ENCODE measurements around the gene CXCR2.

The CXCR2 gene

GRCh38 chr2:218149098-218149497 is 23.3 kb downstream of the CXCR2 start:
- no peak overlapping the region for H3K4me2 ChIP-seq
- no peak overlapping the region for H3K9ac ChIP-seq
- no peaks in the 10 kb centered on the region for H3K79me2 ChIP-seq (ENCODE audit: insufficient read depth, low read depth)
- no peak overlapping the region for H3K4me3 ChIP-seq (IDR thresholded peaks at IDR 0.05; ENCODE audit: insufficient read depth, low read depth, low read length)
- H4K20me1 ChIP-seq (ENCODE audit: insufficient read depth), result no peaks in the 10 kb centered on the region
- H3K27me3 ChIP-seq (ENCODE audit: insufficient read depth, low read depth), result no peaks in the 10 kb centered on the region
- H2AFZ ChIP-seq (ENCODE audit: low read depth), result no peak overlapping the region
- H3K4me1 ChIP-seq (ENCODE audit: low read depth, poor library complexity, severe bottlenecking), result no peaks in the 10 kb centered on the region
- no peak for TF ChIP-seq CTCF (conservative IDR thresholded peaks at IDR 0.05; ENCODE audit: low read depth, low read length)
- no peaks in the 10 kb centered on the region for H3K36me3 ChIP-seq (ENCODE audit: insufficient read depth)
- no peak overlapping the region for H3K27ac ChIP-seq

- no peak for TF ChIP-seq CTCF (conservative IDR thresholded peaks at IDR 0.05; ENCODE audit: low read depth, low read length)
- Histone ChIP-seq H3K36me3 (ENCODE audit: insufficient read depth) (no peaks in the 10 kb centered on the region), H3K4me2 (no peak overlapping the region), H3K4me1 (ENCODE audit: low read depth, poor library complexity, severe bottlenecking) (no peaks in the 10 kb centered on the region), H3K27me3 (ENCODE audit: insufficient read depth, low read depth) (no peaks in the 10 kb centered on the region), H3K79me2 (ENCODE audit: insufficient read depth, low read depth) (no peaks in the 10 kb centered on the region), H3K4me3 (IDR thresholded peaks at IDR 0.05; ENCODE audit: insufficient read depth, low read depth, low read length) (no peak overlapping the region), H3K9ac (no peak overlapping the region), H2AFZ (ENCODE audit: low read depth) (no peak overlapping the region), H4K20me1 (ENCODE audit: insufficient read depth) (no peaks in the 10 kb centered on the region), H3K27ac (no peak overlapping the region)
Observed at GRCh38 chr2:218149848-218150440, 24.1 kb downstream of the CXCR2 start.

- no peak overlapping the region for H3K4me2 ChIP-seq
- H3K36me3 ChIP-seq (ENCODE audit: insufficient read depth), result no peaks in the 10 kb centered on the region
- no peak for TF ChIP-seq CTCF (conservative IDR thresholded peaks at IDR 0.05; ENCODE audit: low read depth, low read length)
- H3K27ac ChIP-seq, result no peak overlapping the region
- no peaks in the 10 kb centered on the region for H4K20me1 ChIP-seq (ENCODE audit: insufficient read depth)
- no peak overlapping the region for H3K9ac ChIP-seq
- no peaks in the 10 kb centered on the region for H3K4me1 ChIP-seq (ENCODE audit: low read depth, poor library complexity, severe bottlenecking)
- no peaks in the 10 kb centered on the region for H3K79me2 ChIP-seq (ENCODE audit: insufficient read depth, low read depth)
- H2AFZ ChIP-seq (ENCODE audit: low read depth), result no peak overlapping the region
- no peaks in the 10 kb centered on the region for H3K27me3 ChIP-seq (ENCODE audit: insufficient read depth, low read depth)
- H3K4me3 ChIP-seq (IDR thresholded peaks at IDR 0.05; ENCODE audit: insufficient read depth, low read depth, low read length), result no peak overlapping the region
Observed at GRCh38 chr2:218152172-218152571, 26.3 kb downstream of the CXCR2 start.

GRCh38 chr2:218152777-218153176 is 26.9 kb downstream of the CXCR2 start:
- Histone ChIP-seq H3K27me3 (ENCODE audit: insufficient read depth, low read depth) (no peaks in the 10 kb centered on the region), H3K4me3 (IDR thresholded peaks at IDR 0.05; ENCODE audit: insufficient read depth, low read depth, low read length) (no peak overlapping the region), H3K4me1 (ENCODE audit: low read depth, poor library complexity, severe bottlenecking) (no peaks in the 10 kb centered on the region), H3K9ac (no peak overlapping the region), H3K36me3 (ENCODE audit: insufficient read depth) (no peaks in the 10 kb centered on the region), H3K4me2 (no peak overlapping the region), H3K79me2 (ENCODE audit: insufficient read depth, low read depth) (no peaks in the 10 kb centered on the region), H4K20me1 (ENCODE audit: insufficient read depth) (no peaks in the 10 kb centered on the region), H3K27ac (no peak overlapping the region), H2AFZ (ENCODE audit: low read depth) (no peak overlapping the region)
- TF ChIP-seq CTCF (conservative IDR thresholded peaks at IDR 0.05; ENCODE audit: low read depth, low read length), result no peak

All from KMS-11 (cell line).